ENCODE results near the gene PXYLP1. TPM values are rescaled to one million over a fixed set of nuclear protein-coding genes. Genes with fewer than 3 reads are reported as not detected.

The PXYLP1 gene
- total and polyA plus RNA-seq, 10 of the 15 experiments (the other 5 are each of a cell fraction or from before 2014, with no cell fraction given) = 0.06 to 1.7 (median 0.35) TPM

GRCh38 chr3:141256820-141257219 lies 25.2 kb downstream of the PXYLP1 start:
- no TSS peak for BruUV-seq (replicated peaks)
- in situ Hi-C loops (cut with MboI) = no loop called here
- no peaks in the 10 kb centered on the region for H3K9me3 ChIP-seq (replicated peaks; ENCODE audit: control insufficient read depth, insufficient read depth, low read length)
- H3K4me2 ChIP-seq (ENCODE audit: control insufficient read depth, insufficient read depth) = no peak overlapping the region
- CTCF ChIA-PET = interaction anchor here (0.8 kb wide), 1 partner anchor 20 kb away, joined by 3 read pairs; no protein-coding TSS in a partner anchor
- H3K4me3 ChIP-seq = no peak overlapping the region
- no peak overlapping the region for H3K9ac ChIP-seq (ENCODE audit: control insufficient read depth, insufficient read depth, low read length)
- SMC1A ChIA-PET (ENCODE audit: uncharacterized antibody, unreplicated experiment) = no interaction called here
- no peaks in the 10 kb centered on the region for H3K4me1 ChIP-seq (ENCODE audit: control insufficient read depth, insufficient read depth, low read length)
- intact Hi-C loops (cut with micrococcal nuclease; ENCODE audit: unreplicated experiment) = no loop called here
- no peaks in the 10 kb centered on the region for H3K36me3 ChIP-seq (ENCODE audit: control insufficient read depth in 2 of 2, insufficient read depth in 2 of 2, low read length in 1 of 2)
- no peak for DNase-seq (ENCODE audit: low read depth, low spot score)
- no peak overlapping the region for H2AFZ ChIP-seq (ENCODE audit: control insufficient read depth, low read depth, low read length)
- H4K20me1 ChIP-seq (ENCODE audit: control insufficient read depth, insufficient read depth) = no peaks in the 10 kb centered on the region
- H3K79me2 ChIP-seq (ENCODE audit: control insufficient read depth, insufficient read depth, low read length) = no peaks in the 10 kb centered on the region
- no peak for ATAC-seq
- H3K27me3 ChIP-seq (replicated peaks in 1 of 2; ENCODE audit: control insufficient read depth in 2 of 2, insufficient read depth in 2 of 2, low read length in 1 of 2) = no peaks in the 10 kb centered on the region
- FAIRE-seq = no peak
- RAD21 ChIA-PET (ENCODE audit: unreplicated experiment) = interaction anchor here (1.4 kb wide), 1 partner anchor 25 kb away, joined by 4 read pairs; the partner anchor contains the start of gene PXYLP1
- TF ChIP-seq POLR2AphosphoS2 (IDR thresholded peaks at IDR 0.05; ENCODE audit: low read depth, low read length) (no peak), RELA (IDR thresholded peaks at IDR 0.05; ENCODE audit: borderline replicate concordance, partially characterized antibody) (no peak), RAD51 (IDR thresholded peaks at IDR 0.05) (no peak), SP1 (IDR thresholded peaks at IDR 0.05; ENCODE audit: low read depth, low read length) (no peak), POLR2AphosphoS5 (IDR thresholded peaks at IDR 0.05; ENCODE audit: low read length) (no peak), POLR2A (IDR thresholded peaks at IDR 0.05; ENCODE audit: low read depth, low read length) (no peak), ATF7 (IDR thresholded peaks at IDR 0.05; ENCODE audit: low read depth) (no peak), CBFB (IDR thresholded peaks at IDR 0.05; ENCODE audit: low read depth) (no peak)
- H3K27ac ChIP-seq (ENCODE audit: control insufficient read depth, insufficient read depth) = no peak overlapping the region
- WGBS (ENCODE audit: insufficient coverage, insufficient replicate concordance, low lambda C conversion rate, missing lambda C conversion rate) = 39% methylated on average over 6 of the region's 6 CpGs
- POLR2A ChIA-PET = no interaction called here

- Histone ChIP-seq H3K4me2 (ENCODE audit: control insufficient read depth, insufficient read depth) (no peak overlapping the region), H3K27ac (ENCODE audit: control insufficient read depth, insufficient read depth) (no peak overlapping the region), H3K9me3 (replicated peaks; ENCODE audit: control insufficient read depth, insufficient read depth, low read length) (no peaks in the 10 kb centered on the region), H3K79me2 (ENCODE audit: control insufficient read depth, insufficient read depth, low read length) (no peaks in the 10 kb centered on the region), H3K27me3 (replicated peaks in 1 of 2; ENCODE audit: control insufficient read depth in 2 of 2, insufficient read depth in 2 of 2, low read length in 1 of 2) (no peaks in the 10 kb centered on the region), H3K9ac (ENCODE audit: control insufficient read depth, insufficient read depth, low read length) (no peak overlapping the region), H4K20me1 (ENCODE audit: control insufficient read depth, insufficient read depth) (no peaks in the 10 kb centered on the region), H3K4me3 (no peak overlapping the region), H3K36me3 (ENCODE audit: control insufficient read depth in 2 of 2, insufficient read depth in 2 of 2, low read length in 1 of 2) (no peaks in the 10 kb centered on the region), H2AFZ (ENCODE audit: control insufficient read depth, low read depth, low read length) (no peak overlapping the region), H3K4me1 (ENCODE audit: control insufficient read depth, insufficient read depth, low read length) (no peaks in the 10 kb centered on the region)
- BruUV-seq (replicated peaks) = no TSS peak
- SMC1A ChIA-PET (ENCODE audit: uncharacterized antibody, unreplicated experiment) = interaction anchor here (0.8 kb wide), 1 partner anchor 14 kb away, joined by 3 read pairs; no protein-coding TSS in a partner anchor
- DNase-seq (ENCODE audit: low read depth, low spot score) (no peak), ATAC-seq (peak; percentile 29), FAIRE-seq (no peak)
- RAD21 ChIA-PET (ENCODE audit: unreplicated experiment) = no interaction called here
- intact Hi-C loops (cut with micrococcal nuclease; ENCODE audit: unreplicated experiment) (no loop called here), in situ Hi-C loops (cut with MboI) (no loop called here)
- POLR2A ChIA-PET = no interaction called here
- CTCF ChIA-PET = interaction anchor here (1.4 kb wide), 1 partner anchor 8 kb away, joined by 3 read pairs; no protein-coding TSS in a partner anchor
- 32% methylated on average over 8 of the region's 8 CpGs for WGBS (ENCODE audit: insufficient coverage, insufficient replicate concordance, low lambda C conversion rate, missing lambda C conversion rate)
- no peak for TF ChIP-seq GABPA (IDR thresholded peaks at IDR 0.05; ENCODE audit: low read depth)
- no peak for TF ChIP-seq DPF2 (IDR thresholded peaks at IDR 0.05)
- no peak for TF ChIP-seq BCL11A (IDR thresholded peaks at IDR 0.05; ENCODE audit: low read depth, low read length)
- TF ChIP-seq MEF2B (IDR thresholded peaks at IDR 0.05; ENCODE audit: partially characterized antibody, poor library complexity, severe bottlenecking) = peak; percentile 25
- no peak for TF ChIP-seq EP300 (IDR thresholded peaks at IDR 0.05; ENCODE audit: borderline replicate concordance in 1 of 2, control insufficient read depth in 1 of 2, low read depth in 2 of 2, low read length in 2 of 2)
Measured at GRCh38 chr3:141257961-141258360, 26.3 kb downstream of the PXYLP1 start.

Measured in GM12878 (cell line).